ENCODE measurements around the gene SHPK.

Gene SHPK

DNA sequence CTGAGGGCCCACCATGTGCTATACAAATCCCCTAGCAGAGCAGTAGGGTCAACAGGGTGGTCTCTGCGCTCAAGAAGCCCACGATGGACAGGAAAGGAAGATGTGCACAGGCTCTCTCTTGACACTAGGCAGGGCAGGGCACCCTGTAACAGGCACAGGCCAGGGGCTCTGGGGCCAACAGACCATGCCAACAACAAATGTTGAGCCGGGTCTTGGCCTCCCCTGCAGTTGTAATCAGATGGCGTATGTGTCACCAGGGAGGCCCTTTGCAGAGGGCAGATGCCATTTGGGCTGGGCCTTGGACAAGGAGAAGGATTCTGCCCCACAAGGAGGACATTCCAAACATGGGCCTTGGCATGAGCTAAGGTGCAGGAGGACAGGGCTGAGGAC is 32.2 kb downstream of the SHPK start:
- Histone ChIP-seq H3K9me3 (no peaks in the 10 kb centered on the region), H3K27me3 (no peaks in the 10 kb centered on the region), H3K4me1 (no peaks in the 10 kb centered on the region), H3K27ac (no peak overlapping the region), H3K36me3 (peaks cover 8 to 38% (median 21%) of the 10 kb centered on the region in 3 donors), H3K4me3 (no peak overlapping the region)
- TF ChIP-seq, protein P1, sequence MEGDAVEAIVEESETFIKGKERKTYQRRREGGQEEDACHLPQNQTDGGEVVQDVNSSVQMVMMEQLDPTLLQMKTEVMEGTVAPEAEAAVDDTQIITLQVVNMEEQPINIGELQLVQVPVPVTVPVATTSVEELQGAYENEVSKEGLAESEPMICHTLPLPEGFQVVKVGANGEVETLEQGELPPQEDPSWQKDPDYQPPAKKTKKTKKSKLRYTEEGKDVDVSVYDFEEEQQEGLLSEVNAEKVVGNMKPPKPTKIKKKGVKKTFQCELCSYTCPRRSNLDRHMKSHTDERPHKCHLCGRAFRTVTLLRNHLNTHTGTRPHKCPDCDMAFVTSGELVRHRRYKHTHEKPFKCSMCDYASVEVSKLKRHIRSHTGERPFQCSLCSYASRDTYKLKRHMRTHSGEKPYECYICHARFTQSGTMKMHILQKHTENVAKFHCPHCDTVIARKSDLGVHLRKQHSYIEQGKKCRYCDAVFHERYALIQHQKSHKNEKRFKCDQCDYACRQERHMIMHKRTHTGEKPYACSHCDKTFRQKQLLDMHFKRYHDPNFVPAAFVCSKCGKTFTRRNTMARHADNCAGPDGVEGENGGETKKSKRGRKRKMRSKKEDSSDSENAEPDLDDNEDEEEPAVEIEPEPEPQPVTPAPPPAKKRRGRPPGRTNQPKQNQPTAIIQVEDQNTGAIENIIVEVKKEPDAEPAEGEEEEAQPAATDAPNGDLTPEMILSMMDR (IDR thresholded peaks at IDR 0.05), result no peak
- no peak for DNase-seq
- intact Hi-C loops (cut with DNase I; ENCODE audit: low total_unique reads), result no loop called here

DNA sequence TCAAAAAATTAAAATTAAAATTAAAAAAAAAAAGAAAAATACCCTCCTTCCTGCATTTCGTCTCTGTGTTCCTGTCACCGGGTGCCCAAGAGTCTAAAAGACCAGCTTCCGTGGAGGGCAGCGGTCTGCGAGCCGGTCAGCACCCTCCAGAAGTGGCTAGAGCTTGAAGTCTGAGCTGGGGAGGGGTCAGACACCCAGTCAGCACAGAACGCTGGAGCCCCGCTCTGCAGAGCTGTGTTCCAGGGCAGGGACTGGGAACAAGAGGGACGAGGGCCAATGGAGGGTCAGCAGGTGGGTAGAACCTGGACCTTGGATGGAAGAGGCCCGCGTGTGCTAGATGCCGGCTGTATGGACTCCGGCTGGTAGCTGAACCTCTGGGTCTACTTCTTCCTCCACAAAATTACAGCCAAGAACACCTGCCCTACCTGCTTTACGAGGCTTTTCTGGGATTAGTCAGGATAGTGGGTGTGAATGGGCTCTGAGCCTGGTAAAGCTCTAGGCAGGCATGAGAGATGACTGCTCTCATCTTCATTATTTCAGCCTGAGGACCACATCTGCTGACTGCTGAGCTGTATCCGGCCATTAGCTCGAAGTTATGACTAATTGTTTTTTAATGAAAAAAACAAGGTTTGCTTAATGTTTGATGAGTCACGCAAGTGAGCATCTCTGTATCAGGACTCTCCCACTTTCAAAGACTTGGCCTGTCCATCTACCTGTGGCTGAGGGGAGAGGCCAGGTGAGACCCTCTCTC is 32.8 kb downstream of the SHPK start:
- H3K36me3 ChIP-seq, result peaks cover 8 to 32% (median 16%) of the 10 kb centered on the region in 3 donors
- no peaks in the 10 kb centered on the region for H3K4me1 ChIP-seq
- intact Hi-C loops (cut with DNase I; ENCODE audit: low total_unique reads), result no loop called here
- TF ChIP-seq, protein P1 (IDR thresholded peaks at IDR 0.05), result no peak
- no peak overlapping the region for H3K27ac ChIP-seq
- H3K4me3 ChIP-seq, result no peak overlapping the region
- no peak for DNase-seq
- no peaks in the 10 kb centered on the region for H3K27me3 ChIP-seq
- no peaks in the 10 kb centered on the region for H3K9me3 ChIP-seq

DNA sequence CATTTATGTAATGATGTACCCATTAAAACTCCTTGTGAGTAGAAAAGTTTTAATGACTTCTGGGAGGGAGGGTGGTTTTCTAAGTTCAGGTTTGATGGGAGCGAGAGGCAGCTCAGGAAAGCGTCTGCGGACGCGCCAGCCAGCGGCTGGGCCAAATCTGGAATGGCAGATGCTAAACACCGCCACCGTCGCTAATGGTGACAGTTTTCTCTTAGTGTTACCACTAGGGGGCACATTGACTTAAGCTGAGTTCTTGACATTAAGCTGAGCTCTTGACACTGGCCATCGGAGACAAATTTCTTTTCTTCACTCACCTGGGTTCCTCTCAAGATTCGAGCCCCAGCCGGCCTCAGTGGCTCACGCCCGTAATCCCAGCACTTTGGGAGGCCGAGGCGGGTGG is 33.6 kb downstream of the SHPK start:
- Histone ChIP-seq H3K4me1 (no peaks in the 10 kb centered on the region), H3K27me3 (no peaks in the 10 kb centered on the region), H3K9me3 (no peaks in the 10 kb centered on the region), H3K4me3 (no peak overlapping the region), H3K27ac (no peak overlapping the region), H3K36me3 (peaks cover 8 to 24% (median 15%) of the 10 kb centered on the region in 3 donors)
- intact Hi-C loops (cut with DNase I; ENCODE audit: low total_unique reads), result no loop called here
- TF ChIP-seq, protein P1 (IDR thresholded peaks at IDR 0.05), result peak; percentile 13 to 31
- DNase-seq, result no peak

DNA sequence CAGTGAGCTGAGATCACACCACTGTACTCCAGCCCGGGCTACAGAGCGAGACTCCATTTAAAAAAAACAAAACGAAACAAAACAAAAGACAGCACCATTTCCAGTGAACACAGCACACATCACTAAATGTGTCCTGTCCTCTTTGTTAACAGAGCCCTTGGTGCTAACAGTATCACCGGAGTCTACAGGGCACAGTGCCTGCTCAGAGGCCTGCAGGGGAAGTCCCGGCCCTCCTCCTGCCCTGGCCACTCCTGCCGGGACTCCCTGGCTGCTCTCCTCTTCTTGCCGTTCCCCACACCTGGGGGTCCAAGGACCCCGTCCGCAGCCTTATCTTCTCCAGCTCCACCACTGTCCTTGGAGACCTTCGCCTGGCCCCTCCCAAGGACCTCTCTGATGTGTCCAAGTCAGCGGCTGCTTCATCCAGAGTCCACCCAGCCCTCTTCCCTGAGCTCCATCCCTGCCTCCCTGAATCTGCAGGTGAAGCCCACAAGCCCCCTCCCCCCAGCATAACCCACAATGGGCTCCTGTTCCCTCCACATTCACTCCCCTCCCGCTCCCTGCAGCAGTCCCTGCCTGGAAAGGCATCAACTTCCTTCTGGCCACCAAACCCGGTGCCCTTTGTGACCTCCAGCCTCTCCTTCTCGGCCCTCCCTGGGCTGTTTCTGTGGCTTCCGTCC is 35.4 kb downstream of the SHPK start:
- Histone ChIP-seq H3K27me3 (no peaks in the 10 kb centered on the region), H3K36me3 (peaks cover 0 to 17% (median 0%) of the 10 kb centered on the region in 3 donors), H3K4me3 (no peak overlapping the region), H3K9me3 (no peaks in the 10 kb centered on the region), H3K27ac (no peak overlapping the region), H3K4me1 (no peaks in the 10 kb centered on the region)
- intact Hi-C loops (cut with DNase I; ENCODE audit: low total_unique reads), result no loop called here
- DNase-seq, result no peak
- TF ChIP-seq, protein P1 (IDR thresholded peaks at IDR 0.05), result no peak

DNA sequence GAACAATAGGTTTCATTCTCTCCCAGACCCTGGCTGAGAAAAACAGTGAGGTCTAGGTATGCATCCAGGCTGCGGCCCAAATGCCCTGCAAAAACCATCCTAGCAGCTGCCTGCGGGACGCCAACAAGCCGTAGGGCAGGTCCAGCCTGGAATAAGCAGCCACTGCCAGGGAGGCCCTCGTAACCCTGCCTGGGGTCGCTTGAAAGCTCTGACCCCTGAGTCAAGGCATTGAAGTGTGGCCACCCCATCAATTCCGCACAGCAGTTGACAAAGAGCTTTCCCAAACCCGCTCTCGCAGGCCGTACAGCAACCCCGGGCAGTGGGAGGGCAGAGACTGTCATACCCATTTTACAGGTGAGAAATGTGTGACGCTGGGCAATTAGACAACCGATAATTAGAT is 38.0 kb downstream of the SHPK start:
- Histone ChIP-seq H3K4me1 (no peaks in the 10 kb centered on the region), H3K9me3 (no peaks in the 10 kb centered on the region), H3K36me3 (peaks cover 0 to 11% (median 0%) of the 10 kb centered on the region in 3 donors), H3K27ac (no peak overlapping the region), H3K4me3 (no peak overlapping the region), H3K27me3 (no peaks in the 10 kb centered on the region)
- TF ChIP-seq, protein P1 (IDR thresholded peaks at IDR 0.05), result no peak
- DNase-seq, result no peak
- intact Hi-C loops (cut with DNase I; ENCODE audit: low total_unique reads), result no loop called here
